HuH-7 (cell line): ENCODE measurements around the gene DUSP2.
A peak's percentile ranks its signal among the peaks of the same experiment; 100 is the strongest.
"Not testable (repeated sequence)": the region's sequence is repeated elsewhere in the genome, so short reads cannot be mapped to it uniquely, and the experiment has no call there.

Source experiments
- DNase-seq: peaks from one replicate; pipeline ENCODE4 v3.0.0; 2011; ENCODE audit warnings: low spot score

Gene DUSP2

GRCh38 chr2:96146881-96147592 lies 1.8 kb upstream of the DUSP2 start:
- no peak for DNase-seq

GRCh38 chr2:96146153-96146880 lies 1.1 kb upstream of the DUSP2 start:
- no peak for DNase-seq

- no peak for DNase-seq
Observed at GRCh38 chr2:96145848-96146152, 560 bp upstream of the DUSP2 start.

DNA sequence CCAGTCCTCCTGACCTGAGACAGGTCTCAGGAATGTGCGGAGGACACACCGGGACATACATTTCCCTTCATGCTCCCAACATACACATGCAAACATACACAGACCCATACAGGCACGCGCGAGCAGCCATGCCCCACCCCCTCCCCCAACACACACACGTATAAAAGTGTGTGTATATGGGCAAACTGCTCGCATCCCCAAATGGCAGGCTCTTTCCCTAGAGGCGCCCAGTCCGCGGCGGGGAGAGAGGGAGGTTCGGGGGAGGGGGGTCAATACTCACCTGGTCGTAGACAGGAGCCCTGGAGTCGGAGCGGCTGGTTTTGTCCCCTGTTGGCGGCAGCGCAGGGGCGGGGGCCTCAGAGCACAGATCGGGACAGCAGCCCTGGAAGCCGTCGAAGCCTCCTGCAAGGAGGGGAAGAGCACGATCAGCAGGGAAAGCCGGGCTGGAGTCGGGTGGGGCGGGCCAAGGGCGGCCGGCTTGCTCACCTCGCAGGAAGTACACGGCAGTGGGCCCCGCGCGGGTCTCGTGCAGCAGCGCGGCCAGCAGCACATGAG lies 682 bp downstream of the DUSP2 start:
- no peak for DNase-seq

GRCh38 chr2:96143848-96144480 lies 1.3 kb downstream of the DUSP2 start:
- DNase-seq: peak; percentile 63

GRCh38 chr2:96143231-96143847 lies 1.9 kb downstream of the DUSP2 start:
- DNase-seq: no peak

GRCh38 chr2:96142217-96143113 lies 2.8 kb downstream of the DUSP2 start:
- DNase-seq: no peak

- DNase-seq: not testable (repeated sequence)
Observed at GRCh38 chr2:96141624-96141967, 3.6 kb downstream of the DUSP2 start.

DNA sequence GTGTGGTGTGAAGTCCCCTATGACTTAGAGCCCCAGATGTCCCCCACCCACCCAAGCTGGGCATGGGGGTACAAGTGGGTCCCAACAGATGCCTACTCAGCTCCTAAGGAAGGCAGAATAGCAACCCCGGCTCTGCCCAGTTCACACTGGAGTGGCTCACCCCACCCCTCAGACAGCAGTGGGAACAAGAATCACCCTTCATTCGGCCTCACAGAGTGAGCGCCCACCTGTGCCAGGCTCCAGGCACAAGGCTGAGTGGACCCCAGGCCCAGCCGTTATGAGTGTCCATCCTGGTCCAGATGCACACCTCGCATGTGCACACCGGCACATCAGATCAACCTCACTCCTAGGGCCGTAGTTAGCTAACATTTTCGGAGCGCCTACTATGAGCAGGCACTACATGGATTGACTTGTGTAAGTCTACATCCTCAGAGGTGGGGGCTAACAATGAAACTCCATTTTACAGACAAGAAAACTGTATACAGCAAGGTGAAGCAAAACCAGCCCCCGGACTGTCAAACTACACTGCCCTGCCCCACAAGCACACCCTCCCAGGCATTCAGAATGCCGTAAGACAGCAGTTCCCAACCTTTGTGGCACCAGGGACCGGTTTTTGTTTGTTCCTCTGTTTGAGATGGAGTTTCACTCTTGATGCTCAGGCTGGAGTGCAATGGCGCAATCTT lies 4.2 kb downstream of the DUSP2 start:
- DNase-seq: no peak

GRCh38 chr2:96139181-96139758 lies 6.0 kb downstream of the DUSP2 start:
- DNase-seq: no peak

GRCh38 chr2:96138179-96139145 lies 6.8 kb downstream of the DUSP2 start, which contains the start of gene ASTL:
Gene ASTL, minus strand, starts transcription at chr2:96138502. Its CDS starts 66 bp downstream, at chr2:96138436.
- peak; percentile 91 for DNase-seq

GRCh38 chr2:96137321-96138178 lies 7.7 kb downstream of the DUSP2 start:
- DNase-seq: no peak

GRCh38 chr2:96136129-96136720 lies 9.0 kb downstream of the DUSP2 start:
- no peak for DNase-seq

- no peak for DNase-seq
Observed at GRCh38 chr2:96135621-96136020, 9.6 kb downstream of the DUSP2 start.

GRCh38 chr2:96135171-96135570 lies 10.1 kb downstream of the DUSP2 start:
- no peak for DNase-seq

- DNase-seq: no peak
Observed at GRCh38 chr2:96134421-96134820, 10.8 kb downstream of the DUSP2 start.

GRCh38 chr2:96131813-96132745 lies 13.2 kb downstream of the DUSP2 start:
- no peak for DNase-seq
